B cell (primary cell): ENCODE results near the gene SPANXN5. TPM values are rescaled to one million over a fixed set of nuclear protein-coding genes. Genes with fewer than 3 reads are reported as not detected.
"Not testable (repeated sequence)": the region's sequence is repeated elsewhere in the genome, so short reads cannot be mapped to it uniquely, and the experiment has no call there.

ENCODE experiments used
- ATAC-seq: fragments of 200-7000 bp; cut with Tn5 transposase; one replicate; pipeline ENCODE4 v1.10.0; 2021; ENCODE audit warnings: low read depth, mild to moderate bottlenecking, moderate number of reproducible peaks, moderate library complexity
- CTCF ChIA-PET: fragments of 350-600 bp; sonication (Branson Sonifier 250); formaldehyde crosslinking; loops from one replicate; lab custom pipeline; 2021; ENCODE audit warnings: antibody characterized with exemption, inconsistent platforms; lab: Charles Lee
- POLR2A ChIA-PET: fragments of 350-600 bp; sonication (Branson Sonifier 250); formaldehyde crosslinking; loops from one replicate; lab custom pipeline; 2021; ENCODE audit warnings: antibody characterized with exemption; lab: Charles Lee
- DNase-seq: peaks from one replicate; pipeline ENCODE4 v3.0.0; 2013
- H2AFZ ChIP-seq: 2 replicates; pipeline ENCODE4 v1.6.1; 2012; ENCODE audit warnings: mild to moderate bottlenecking, low read depth, low read length; ENCODE audit not compliant: insufficient read depth, poor library complexity, severe bottlenecking
- H3K27ac ChIP-seq, 2 donors: 1 replicate in 1 of 2; 2 replicates in 1 of 2; pipeline ENCODE4 v1.5.1; 2012 to 2013; ENCODE audit warnings: low read length in 2 of 2, mild to moderate bottlenecking in 2 of 2, moderate library complexity in 1 of 2
- H3K27me3 ChIP-seq, 4 experiments: fragments of 200-600 bp in 1 of 4; sonication (generic) in 1 of 4; replicated peaks in 1 of 4; 1 replicate in 2 of 4; 2 replicates in 2 of 4; pipeline versions ENCODE4 v1.6.1 to v1.7.0; 2013 to 2016; ENCODE audit warnings: low read length in 3 of 4, mild to moderate bottlenecking in 2 of 4, mixed read lengths in 1 of 4, moderate library complexity in 1 of 4; ENCODE audit not compliant: insufficient read depth in 4 of 4, control insufficient read depth in 3 of 4; ENCODE audit errors: control extremely low read depth in 1 of 4
- H3K36me3 ChIP-seq, 2 experiments: replicated peaks in 1 of 2; 1 replicate in 1 of 2; 2 replicates in 1 of 2; pipeline versions ENCODE4 v1.6.1 to v1.7.1; 2013; ENCODE audit warnings: low read length in 1 of 2; ENCODE audit not compliant: insufficient read depth in 2 of 2, control insufficient read depth in 1 of 2; ENCODE audit errors: control extremely low read depth in 1 of 2, extremely low read depth in 1 of 2
- H3K4me1 ChIP-seq, 2 donors: fragments of 200-600 bp in 1 of 2; sonication (generic) in 1 of 2; 1 replicate in 1 of 2; 2 replicates in 1 of 2; pipeline versions ENCODE4 v1.5.1 to v1.6.1; 2013 to 2017; ENCODE audit warnings: low read length in 2 of 2; ENCODE audit not compliant: control insufficient read depth in 2 of 2, insufficient read depth in 2 of 2
- H3K4me2 ChIP-seq: replicated peaks from 2 replicates; pipeline ENCODE3; 2012; ENCODE audit warnings: mild to moderate bottlenecking, low read depth, low read length; ENCODE audit not compliant: poor library complexity, severe bottlenecking
- H3K4me3 ChIP-seq, 5 experiments: fragments of 200-600 bp in 1 of 5; sonication (generic) in 1 of 5; 1 replicate in 3 of 5; 2 replicates in 2 of 5; pipeline versions ENCODE4 v1.5.1 to v1.7.0; 2011 to 2016; ENCODE audit warnings: low read length in 4 of 5, mild to moderate bottlenecking in 4 of 5, low read depth in 2 of 5, control low read depth in 1 of 5, moderate library complexity in 1 of 5; ENCODE audit not compliant: insufficient read depth in 1 of 5; ENCODE audit errors: control extremely low read depth in 1 of 5, extremely low read depth in 1 of 5
- H3K79me2 ChIP-seq: fragments of 200-600 bp; sonication (generic); one replicate; pipeline ENCODE4 v1.6.0; 2016; ENCODE audit warnings: low read length; ENCODE audit not compliant: control insufficient read depth, insufficient read depth
- H3K9ac ChIP-seq: fragments of 200-600 bp; sonication (generic); 2 replicates; pipeline ENCODE4 v1.6.1; 2017; ENCODE audit warnings: mild to moderate bottlenecking, low read length, moderate library complexity
- H3K9me3 ChIP-seq, 3 donors: one replicate each; pipeline versions ENCODE4 v1.6.1 to v1.7.1; 2013; ENCODE audit warnings: low read length in 2 of 3; ENCODE audit not compliant: control insufficient read depth in 2 of 3, insufficient read depth in 1 of 3; ENCODE audit errors: control extremely low read depth in 1 of 3
- H4K20me1 ChIP-seq: 2 replicates; pipeline ENCODE4 v1.6.0; 2012; ENCODE audit warnings: mild to moderate bottlenecking, low read length; ENCODE audit not compliant: insufficient read depth, control insufficient read depth, poor library complexity, severe bottlenecking
- H3K27ac Mint-ChIP-seq: one replicate; pipeline ENCODE4 v1.8.0; 2021; ENCODE audit warnings: mixed read lengths
- H3K27me3 Mint-ChIP-seq: one replicate; pipeline ENCODE4 v1.8.0; 2021; ENCODE audit warnings: mixed read lengths
- H3K4me1 Mint-ChIP-seq: one replicate; pipeline ENCODE4 v1.8.0; 2021; ENCODE audit warnings: mixed read lengths
- H3K4me3 Mint-ChIP-seq: one replicate; pipeline ENCODE4 v1.8.0; 2021; ENCODE audit warnings: mixed read lengths
- H3K9me3 Mint-ChIP-seq: one replicate; pipeline ENCODE4 v1.8.0; 2022; ENCODE audit warnings: mixed read lengths; ENCODE audit not compliant: insufficient read depth
- WGBS: methylation state at CpG from one replicate; pipeline ENCODE4 v1.1.5; 2013; ENCODE audit warnings: missing lambda C conversion rate; ENCODE audit not compliant: insufficient coverage; 5-methylcytosine and 5-hydroxymethylcytosine counted together
- intact Hi-C: fragments of 100-400 bp; cut with micrococcal nuclease; formaldehyde crosslinking; loops from one replicate; pipeline ENCODE4 v1.10.0; 2022
- polyA minus RNA-seq: library from RNA; depleted of rRNA, polyadenylated mRNA; stranded (reverse); fragments of >200 nt; gene quantifications from 2 replicates; pipeline ENCODE4 v1.2.3, GENCODE V29; 2012
- polyA plus RNA-seq: library from polyadenylated mRNA; depleted of rRNA; stranded (reverse); fragments of >200 nt; gene quantifications from 2 replicates; pipeline ENCODE4 v1.2.3, GENCODE V29; 2012
- total RNA-seq, 2 donors: library from RNA; stranded (reverse); fragments of 120-200 nt in 1 of 2; gene quantifications; 1 replicate in 1 of 2; 2 replicates in 1 of 2; pipeline versions ENCODE4 v1.2.3 to v1.2.4, GENCODE V29; 2013 to 2022

SPANXN5 gene
- total RNA-seq: not detected in 2 replicates
- total RNA-seq (2013): not detected
- polyA plus RNA-seq: not detected in 2 replicates
- polyA minus RNA-seq: not detected in 2 replicates

GRCh38 chrX:52797327-52797726 lies at the start of gene SPANXN5:
Gene SPANXN5 (minus strand): TSS chrX:52797427. CDS start chrX:52797348, 79 bp downstream.
- H3K4me3 ChIP-seq, H3K9me3 ChIP-seq, H3K27ac ChIP-seq, H3K4me1 Mint-ChIP-seq, H4K20me1 ChIP-seq, H3K36me3 ChIP-seq, H3K27me3 ChIP-seq, POLR2A ChIA-PET, ATAC-seq, H3K27me3 Mint-ChIP-seq, DNase-seq, H3K79me2 ChIP-seq, H3K9me3 Mint-ChIP-seq, H3K4me1 ChIP-seq, H3K4me3 Mint-ChIP-seq, H3K27ac Mint-ChIP-seq, H3K9ac ChIP-seq, CTCF ChIA-PET, H2AFZ ChIP-seq, H3K4me2 ChIP-seq, intact Hi-C loops: not testable (repeated sequence)
- WGBS: no CpG with 5 or more reads among the region's 2 CpGs

- CTCF ChIA-PET, H3K27me3 ChIP-seq, H3K9me3 ChIP-seq, H3K4me2 ChIP-seq, H3K27ac ChIP-seq, H3K36me3 ChIP-seq, H2AFZ ChIP-seq, H3K4me3 ChIP-seq, H3K9ac ChIP-seq, H3K9me3 Mint-ChIP-seq, intact Hi-C loops, H4K20me1 ChIP-seq, DNase-seq, POLR2A ChIA-PET, H3K4me1 ChIP-seq, ATAC-seq, H3K4me3 Mint-ChIP-seq, H3K4me1 Mint-ChIP-seq, H3K27me3 Mint-ChIP-seq, H3K27ac Mint-ChIP-seq, H3K79me2 ChIP-seq: not testable (repeated sequence)
- no CpG with 5 or more reads among the region's 3 CpGs for WGBS
Measured at GRCh38 chrX:52843619-52844018, 46.4 kb upstream of the SPANXN5 start.
